ENCODE results near the gene RAB36. TPM values are rescaled to one million over a fixed set of nuclear protein-coding genes. Genes with fewer than 3 reads are reported as not detected.

The RAB36 gene
- polyA plus RNA-seq, 1 experiment = 10.1 TPM

DNA sequence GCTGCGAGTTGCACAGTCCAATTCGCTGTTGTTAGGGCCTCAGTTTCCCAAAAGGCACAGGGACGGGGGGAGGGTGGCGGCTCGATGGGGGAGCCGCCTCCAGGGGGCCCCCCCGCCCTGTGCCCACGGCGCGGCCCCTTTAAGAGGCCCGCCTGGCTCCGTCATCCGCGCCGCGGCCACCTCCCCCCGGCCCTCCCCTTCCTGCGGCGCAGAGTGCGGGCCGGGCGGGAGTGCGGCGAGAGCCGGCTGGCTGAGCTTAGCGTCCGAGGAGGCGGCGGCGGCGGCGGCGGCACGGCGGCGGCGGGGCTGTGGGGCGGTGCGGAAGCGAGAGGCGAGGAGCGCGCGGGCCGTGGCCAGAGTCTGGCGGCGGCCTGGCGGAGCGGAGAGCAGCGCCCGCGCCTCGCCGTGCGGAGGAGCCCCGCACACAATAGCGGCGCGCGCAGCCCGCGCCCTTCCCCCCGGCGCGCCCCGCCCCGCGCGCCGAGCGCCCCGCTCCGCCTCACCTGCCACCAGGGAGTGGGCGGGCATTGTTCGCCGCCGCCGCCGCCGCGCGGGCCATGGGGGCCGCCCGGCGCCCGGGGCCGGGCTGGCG lies 35.1 kb downstream of the RAB36 start, which contains the start of gene BCR:
Gene BCR, plus strand, starts transcription at position 209 of the 592 bp plus-strand sequence. CDS start 452 bp downstream, outside the sequence.
- POLR2A ChIA-PET = no interaction called here
- no peak for DNase-seq (ENCODE audit: low read depth)
- Histone ChIP-seq H3K4me3 (ENCODE audit: low read depth, low read length) (peak within 1 kb of the TSS; percentile 61), H3K36me3 (ENCODE audit: control insufficient read depth, insufficient read depth, low read length) (peaks cover 3% of the 10 kb centered on the region; the same call in 1 of the 2 replicates), H3K27me3 (ENCODE audit: control insufficient read depth, insufficient read depth, low read length) (no peaks in the 10 kb centered on the region)
- TF ChIP-seq, protein P1, sequence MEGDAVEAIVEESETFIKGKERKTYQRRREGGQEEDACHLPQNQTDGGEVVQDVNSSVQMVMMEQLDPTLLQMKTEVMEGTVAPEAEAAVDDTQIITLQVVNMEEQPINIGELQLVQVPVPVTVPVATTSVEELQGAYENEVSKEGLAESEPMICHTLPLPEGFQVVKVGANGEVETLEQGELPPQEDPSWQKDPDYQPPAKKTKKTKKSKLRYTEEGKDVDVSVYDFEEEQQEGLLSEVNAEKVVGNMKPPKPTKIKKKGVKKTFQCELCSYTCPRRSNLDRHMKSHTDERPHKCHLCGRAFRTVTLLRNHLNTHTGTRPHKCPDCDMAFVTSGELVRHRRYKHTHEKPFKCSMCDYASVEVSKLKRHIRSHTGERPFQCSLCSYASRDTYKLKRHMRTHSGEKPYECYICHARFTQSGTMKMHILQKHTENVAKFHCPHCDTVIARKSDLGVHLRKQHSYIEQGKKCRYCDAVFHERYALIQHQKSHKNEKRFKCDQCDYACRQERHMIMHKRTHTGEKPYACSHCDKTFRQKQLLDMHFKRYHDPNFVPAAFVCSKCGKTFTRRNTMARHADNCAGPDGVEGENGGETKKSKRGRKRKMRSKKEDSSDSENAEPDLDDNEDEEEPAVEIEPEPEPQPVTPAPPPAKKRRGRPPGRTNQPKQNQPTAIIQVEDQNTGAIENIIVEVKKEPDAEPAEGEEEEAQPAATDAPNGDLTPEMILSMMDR (IDR thresholded peaks at IDR 0.05; ENCODE audit: insufficient read depth, low read depth, low read length) = 0 out of 2 replicates have a peak, but pooled peaks have one; percentile 8
- CTCF ChIA-PET = interaction anchor here (1.2 to 22.2 kb wide), 4 partner anchors 19 to 126 kb away, joined by 3 to 670 read pairs (median 4); no protein-coding TSS in a partner anchor

DNA sequence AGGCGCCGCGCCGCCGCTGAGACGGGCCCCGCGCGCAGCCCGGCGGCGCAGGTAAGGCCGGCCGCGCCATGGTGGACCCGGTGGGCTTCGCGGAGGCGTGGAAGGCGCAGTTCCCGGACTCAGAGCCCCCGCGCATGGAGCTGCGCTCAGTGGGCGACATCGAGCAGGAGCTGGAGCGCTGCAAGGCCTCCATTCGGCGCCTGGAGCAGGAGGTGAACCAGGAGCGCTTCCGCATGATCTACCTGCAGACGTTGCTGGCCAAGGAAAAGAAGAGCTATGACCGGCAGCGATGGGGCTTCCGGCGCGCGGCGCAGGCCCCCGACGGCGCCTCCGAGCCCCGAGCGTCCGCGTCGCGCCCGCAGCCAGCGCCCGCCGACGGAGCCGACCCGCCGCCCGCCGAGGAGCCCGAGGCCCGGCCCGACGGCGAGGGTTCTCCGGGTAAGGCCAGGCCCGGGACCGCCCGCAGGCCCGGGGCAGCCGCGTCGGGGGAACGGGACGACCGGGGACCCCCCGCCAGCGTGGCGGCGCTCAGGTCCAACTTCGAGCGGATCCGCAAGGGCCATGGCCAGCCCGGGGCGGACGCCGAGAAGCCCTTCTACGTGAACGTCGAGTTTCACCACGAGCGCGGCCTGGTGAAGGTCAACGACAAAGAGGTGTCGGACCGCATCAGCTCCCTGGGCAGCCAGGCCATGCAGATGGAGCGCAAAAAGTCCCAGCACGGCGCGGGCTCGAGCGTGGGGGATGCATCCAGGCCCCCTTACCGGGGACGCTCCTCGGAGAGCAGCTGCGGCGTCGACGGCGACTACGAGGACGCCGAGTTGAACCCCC lies 35.8 kb downstream of the RAB36 start:
- CTCF ChIA-PET = interaction anchor here (1.3 to 22.2 kb wide), 3 partner anchors 19 to 101 kb away, joined by 3 to 670 read pairs (median 4); no protein-coding TSS in a partner anchor
- DNase-seq (ENCODE audit: low read depth) = no peak
- no peaks in the 10 kb centered on the region for H3K27me3 ChIP-seq (ENCODE audit: control insufficient read depth, insufficient read depth, low read length)
- peak overlapping the region; percentile 61 for H3K4me3 ChIP-seq (ENCODE audit: low read depth, low read length)
- H3K36me3 ChIP-seq (ENCODE audit: control insufficient read depth, insufficient read depth, low read length) = peaks cover 3% of the 10 kb centered on the region; the same call in 1 of the 2 replicates
- TF ChIP-seq, protein P1 (IDR thresholded peaks at IDR 0.05; ENCODE audit: insufficient read depth, low read depth, low read length) = no peak
- POLR2A ChIA-PET = no interaction called here

DNA sequence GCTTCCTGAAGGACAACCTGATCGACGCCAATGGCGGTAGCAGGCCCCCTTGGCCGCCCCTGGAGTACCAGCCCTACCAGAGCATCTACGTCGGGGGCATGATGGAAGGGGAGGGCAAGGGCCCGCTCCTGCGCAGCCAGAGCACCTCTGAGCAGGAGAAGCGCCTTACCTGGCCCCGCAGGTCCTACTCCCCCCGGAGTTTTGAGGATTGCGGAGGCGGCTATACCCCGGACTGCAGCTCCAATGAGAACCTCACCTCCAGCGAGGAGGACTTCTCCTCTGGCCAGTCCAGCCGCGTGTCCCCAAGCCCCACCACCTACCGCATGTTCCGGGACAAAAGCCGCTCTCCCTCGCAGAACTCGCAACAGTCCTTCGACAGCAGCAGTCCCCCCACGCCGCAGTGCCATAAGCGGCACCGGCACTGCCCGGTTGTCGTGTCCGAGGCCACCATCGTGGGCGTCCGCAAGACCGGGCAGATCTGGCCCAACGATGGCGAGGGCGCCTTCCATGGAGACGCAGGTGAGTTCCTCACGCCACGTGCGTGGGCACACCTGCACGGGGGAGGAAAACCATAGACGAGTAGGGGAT lies 36.5 kb downstream of the RAB36 start:
- no peaks in the 10 kb centered on the region for H3K27me3 ChIP-seq (ENCODE audit: control insufficient read depth, insufficient read depth, low read length)
- POLR2A ChIA-PET = no interaction called here
- DNase-seq (ENCODE audit: low read depth) = no peak

DNA sequence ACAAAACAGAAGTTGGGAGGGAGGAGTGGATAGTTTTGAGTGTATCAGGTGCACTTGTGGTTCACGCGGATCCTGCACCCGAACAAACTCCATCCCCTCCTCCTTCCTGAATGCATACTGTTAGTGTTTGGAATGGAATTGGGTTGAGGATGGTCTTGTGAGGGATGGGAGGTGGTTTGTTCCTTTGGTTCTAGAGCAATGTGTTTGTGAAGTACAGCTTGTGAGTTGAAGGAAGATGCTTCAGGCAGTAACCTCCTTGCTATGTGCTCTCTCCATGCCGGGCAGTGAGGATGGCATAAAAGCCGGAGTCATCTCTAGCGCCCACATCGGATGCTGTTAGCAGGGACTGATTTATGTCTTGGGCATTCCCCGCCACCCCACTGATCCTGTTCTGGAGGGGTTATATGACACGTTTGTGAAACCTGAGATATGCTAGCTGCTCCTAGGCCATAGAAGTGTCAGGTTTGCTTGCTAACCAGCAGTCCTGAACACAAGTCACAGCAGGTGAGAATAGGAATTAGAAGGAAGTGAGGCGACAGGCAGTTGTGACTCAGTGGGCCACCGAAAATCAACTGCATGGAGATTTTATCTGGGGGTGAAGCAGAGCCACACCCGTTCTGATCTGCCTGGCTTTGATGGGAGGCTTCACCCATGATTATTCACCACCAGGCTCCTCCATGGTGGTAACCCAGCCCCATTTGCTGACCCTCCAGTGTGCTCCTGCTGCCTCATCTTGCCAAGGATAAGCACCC lies 37.2 kb downstream of the RAB36 start:
- TF ChIP-seq, protein P1 (IDR thresholded peaks at IDR 0.05; ENCODE audit: insufficient read depth, low read depth, low read length) = no peak
- POLR2A ChIA-PET = no interaction called here
- H3K27me3 ChIP-seq (ENCODE audit: control insufficient read depth, insufficient read depth, low read length) = no peaks in the 10 kb centered on the region
- no peak for DNase-seq (ENCODE audit: low read depth)
- peak overlapping the region; percentile 61 for H3K4me3 ChIP-seq (ENCODE audit: low read depth, low read length)
- peaks cover 3% of the 10 kb centered on the region; the same call in 1 of the 2 replicates for H3K36me3 ChIP-seq (ENCODE audit: control insufficient read depth, insufficient read depth, low read length)
- CTCF ChIA-PET = interaction anchor here (22.2 kb wide), 1 partner anchor 99 kb away, joined by 670 read pairs; no protein-coding TSS in a partner anchor

More for the DNA sequence above, 36.5 kb downstream of the RAB36 start:
- Histone ChIP-seq H3K36me3 (ENCODE audit: control insufficient read depth, insufficient read depth, low read length) (peaks cover 3% of the 10 kb centered on the region; the same call in 1 of the 2 replicates), H3K4me3 (ENCODE audit: low read depth, low read length) (peak overlapping the region; percentile 61)
- TF ChIP-seq, protein P1 (IDR thresholded peaks at IDR 0.05; ENCODE audit: insufficient read depth, low read depth, low read length) = no peak
- CTCF ChIA-PET = interaction anchor here (1.3 to 22.2 kb wide), 2 partner anchors 20 to 100 kb away, joined by 3 to 670 read pairs; no protein-coding TSS in a partner anchor
